ENCODE results near the gene ZNG1C.
"Not testable (repeated sequence)": the region's sequence is repeated elsewhere in the genome, so short reads cannot be mapped to it uniquely, and the experiment has no call there.

ZNG1C gene

DNA sequence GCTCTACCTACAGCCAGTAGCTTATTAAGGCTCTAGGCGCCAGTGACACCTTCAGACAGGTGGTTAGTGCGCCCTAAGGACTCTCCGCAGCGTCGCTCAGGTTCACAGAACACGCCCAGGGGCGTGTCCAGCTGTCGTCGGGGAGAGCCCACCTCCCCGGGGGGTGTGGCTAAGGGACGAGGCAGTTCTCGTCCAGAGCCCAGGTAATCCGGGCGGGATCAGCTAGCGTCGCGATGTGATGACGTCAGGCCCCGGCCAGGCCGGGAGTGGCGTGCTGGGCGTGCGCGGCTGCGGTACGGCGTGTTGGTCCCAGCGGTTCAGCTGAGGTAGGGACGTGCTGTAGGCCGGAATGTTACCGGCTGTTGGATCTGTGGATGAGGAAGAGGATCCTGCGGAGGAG, at the start of gene ZNG1C:
Gene ZNG1C, plus strand, starts transcription at position 301 of the 400 bp plus-strand sequence. Its CDS starts 49 bp downstream, at position 350.
- DNase-seq (ENCODE audit: low read depth): not testable (repeated sequence)

DNA sequence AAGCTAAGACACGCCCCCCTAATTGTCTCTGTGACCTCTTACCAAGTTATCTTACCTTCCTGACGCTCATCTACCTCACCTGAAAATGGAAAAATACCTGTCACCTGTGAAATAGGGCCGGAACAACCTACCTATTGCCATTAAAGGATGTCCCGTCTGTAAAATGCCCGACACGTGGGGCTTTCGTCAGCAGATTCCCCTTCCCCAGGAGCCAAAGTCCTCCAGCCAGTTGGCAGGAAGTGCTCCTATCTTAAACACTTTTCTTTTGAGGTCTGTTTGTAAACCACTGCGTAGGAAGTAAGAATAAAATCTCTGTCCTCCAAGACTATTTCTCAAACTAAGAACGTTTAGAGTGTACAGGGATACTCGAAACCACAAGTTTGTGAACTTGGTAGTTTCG, 654 bp downstream of the ZNG1C start:
- not testable (repeated sequence) for DNase-seq (ENCODE audit: low read depth)

DNA sequence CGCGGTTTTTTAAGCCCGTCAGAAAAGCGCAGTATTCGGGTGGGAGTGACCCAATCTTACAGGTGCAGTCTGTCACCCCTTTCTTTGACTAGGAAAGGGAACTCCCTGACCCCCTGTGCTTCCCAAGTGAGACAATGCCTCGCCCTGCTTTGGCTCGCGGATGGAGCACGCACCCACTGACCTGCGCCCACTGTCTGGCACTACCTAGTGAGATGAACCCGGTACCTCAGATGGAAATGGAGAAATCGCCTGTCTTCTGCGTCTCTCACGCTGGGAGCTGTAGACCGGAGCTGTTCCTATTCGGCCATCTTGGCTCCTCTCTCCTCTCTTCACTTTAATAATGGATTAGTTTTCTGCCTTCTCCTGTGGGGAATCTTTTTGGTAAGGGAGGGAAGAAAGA, 39.3 kb downstream of the ZNG1C start:
- DNase-seq (ENCODE audit: low read depth): not testable (repeated sequence)

GRCh38 chr9:68302567-68302966, 60.8 kb downstream of the ZNG1C start, which contains the start of gene FOXD4L3:
TSS of gene FOXD4L3 (plus strand) at chr9:68302867. CDS start at chr9:68302952, 85 bp downstream.
- not testable (repeated sequence) for DNase-seq (ENCODE audit: low read depth)

- not testable (repeated sequence) for DNase-seq (ENCODE audit: low read depth)
These were observed 62.0 kb downstream of the ZNG1C start for GRCh38 chr9:68303771-68304170.

DNA sequence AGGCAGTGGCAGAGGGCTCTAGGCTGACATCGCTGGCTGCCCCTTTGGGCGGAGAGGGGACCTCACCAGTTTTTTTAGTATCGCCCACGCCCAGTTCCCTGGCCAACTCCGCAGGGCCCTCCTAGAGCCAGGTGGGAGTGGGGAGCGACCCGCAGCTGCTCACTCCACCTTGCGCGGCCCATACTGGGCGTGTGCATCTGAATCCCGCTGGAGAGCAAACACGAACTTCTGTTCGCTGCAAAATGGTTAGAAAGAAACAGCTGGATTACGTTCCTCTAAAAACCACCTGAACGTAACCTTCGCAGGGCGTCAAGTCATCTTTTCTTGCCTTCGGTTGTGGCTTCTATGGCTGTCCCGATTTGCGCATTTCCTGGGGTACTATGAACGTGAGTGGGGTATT, 62.4 kb downstream of the ZNG1C start:
- DNase-seq (ENCODE audit: low read depth): not testable (repeated sequence)

- not testable (repeated sequence) for DNase-seq (ENCODE audit: low read depth)
These were observed 63.0 kb downstream of the ZNG1C start for GRCh38 chr9:68304777-68305176.

GRCh38 chr9:68305680-68306285, 64.0 kb downstream of the ZNG1C start:
- not testable (repeated sequence) for DNase-seq (ENCODE audit: low read depth)

- not testable (repeated sequence) for DNase-seq (ENCODE audit: low read depth)
These were observed 64.7 kb downstream of the ZNG1C start for GRCh38 chr9:68306391-68306964.

DNA sequence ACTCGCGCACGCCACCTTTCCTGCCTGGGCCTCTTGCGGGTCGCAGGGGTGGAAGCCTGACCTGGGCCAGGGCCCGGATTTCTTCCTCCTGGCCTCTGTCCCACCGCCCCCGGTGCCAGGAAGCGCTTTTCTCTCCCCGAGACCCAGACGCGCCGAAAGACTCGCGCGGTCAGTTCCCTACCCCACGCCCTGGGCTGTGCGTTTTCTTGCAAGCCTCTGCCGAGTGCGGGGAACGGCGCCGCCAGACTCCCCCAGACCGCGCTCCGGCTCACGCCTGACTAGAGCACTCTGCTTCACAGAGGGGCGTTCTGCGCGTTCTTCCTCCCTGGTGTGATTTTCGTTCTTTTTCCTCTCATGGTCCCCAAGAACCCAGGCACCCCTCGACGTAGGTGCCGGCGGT, 65.3 kb downstream of the ZNG1C start:
- DNase-seq (ENCODE audit: low read depth): not testable (repeated sequence)

DNA sequence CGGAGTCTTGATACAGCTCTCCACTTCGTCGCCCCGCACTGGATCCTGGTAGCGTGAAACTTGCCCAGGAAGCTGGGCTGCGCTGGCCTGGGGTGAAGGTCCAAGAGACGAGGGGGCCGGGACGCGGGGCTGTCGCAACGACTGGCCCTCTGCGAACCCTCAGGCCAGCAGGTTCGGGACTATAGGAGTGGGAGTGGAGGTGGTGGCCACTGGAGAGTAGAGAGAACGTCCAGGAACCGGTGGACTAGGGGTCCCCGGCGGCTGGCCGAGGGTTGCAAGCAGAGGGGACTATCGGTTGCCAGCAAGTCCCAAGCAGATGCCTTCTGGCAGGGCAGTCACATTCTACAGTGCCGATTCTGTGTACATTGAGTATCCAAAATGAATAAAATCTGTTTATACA, 65.9 kb downstream of the ZNG1C start:
- not testable (repeated sequence) for DNase-seq (ENCODE audit: low read depth)

GRCh38 chr9:68311208-68311607, 69.4 kb downstream of the ZNG1C start:
- DNase-seq (ENCODE audit: low read depth): not testable (repeated sequence)

DNA sequence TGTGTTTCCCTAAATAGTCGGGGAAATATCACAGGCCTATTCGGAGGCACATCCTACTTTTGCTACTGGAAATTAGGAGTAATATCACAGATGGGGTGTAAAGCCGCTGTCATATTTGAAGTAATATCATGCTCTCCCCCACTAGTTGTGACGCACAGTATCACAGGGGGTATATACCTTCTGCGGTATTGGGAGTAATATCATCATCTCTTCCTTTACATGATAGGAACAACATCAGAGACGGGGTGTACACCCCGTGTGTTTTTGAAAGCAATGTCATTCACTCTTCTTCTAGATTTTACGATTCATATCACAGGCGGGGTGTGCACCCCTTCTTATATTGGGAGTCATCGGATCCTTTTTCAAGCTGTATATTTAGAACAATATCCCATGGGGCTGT, 76.4 kb downstream of the ZNG1C start:
- DNase-seq (ENCODE audit: low read depth): not testable (repeated sequence)

GRCh38 chr9:68323749-68324148, 82.0 kb downstream of the ZNG1C start:
- not testable (repeated sequence) for DNase-seq (ENCODE audit: low read depth)

DNA sequence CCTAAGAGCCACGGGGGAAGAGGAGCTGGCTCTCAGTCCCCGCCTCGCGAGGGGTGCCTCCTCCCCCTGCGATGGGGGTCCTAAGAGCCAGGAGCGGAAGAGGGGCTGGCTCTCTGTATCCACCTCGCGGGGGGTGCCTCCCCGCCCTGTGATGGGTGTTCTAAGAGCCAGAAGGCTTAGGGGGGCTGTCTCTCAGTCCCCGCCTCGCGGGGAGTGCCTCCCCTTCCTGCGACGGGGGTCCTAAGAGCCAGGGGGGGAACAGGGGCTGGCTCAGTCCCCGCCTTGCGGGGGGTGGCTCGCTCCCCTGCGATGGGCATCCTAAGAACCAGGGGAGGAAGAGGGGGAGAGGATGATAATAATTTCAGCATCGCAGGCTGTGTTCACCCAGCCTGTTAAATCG, 82.7 kb downstream of the ZNG1C start:
- DNase-seq (ENCODE audit: low read depth): not testable (repeated sequence)

- not testable (repeated sequence) for DNase-seq (ENCODE audit: low read depth)
These were observed 87.3 kb downstream of the ZNG1C start for GRCh38 chr9:68329106-68329505.

- DNase-seq (ENCODE audit: low read depth): not testable (repeated sequence)
These were observed 88.9 kb downstream of the ZNG1C start for GRCh38 chr9:68330531-68331173.

DNA sequence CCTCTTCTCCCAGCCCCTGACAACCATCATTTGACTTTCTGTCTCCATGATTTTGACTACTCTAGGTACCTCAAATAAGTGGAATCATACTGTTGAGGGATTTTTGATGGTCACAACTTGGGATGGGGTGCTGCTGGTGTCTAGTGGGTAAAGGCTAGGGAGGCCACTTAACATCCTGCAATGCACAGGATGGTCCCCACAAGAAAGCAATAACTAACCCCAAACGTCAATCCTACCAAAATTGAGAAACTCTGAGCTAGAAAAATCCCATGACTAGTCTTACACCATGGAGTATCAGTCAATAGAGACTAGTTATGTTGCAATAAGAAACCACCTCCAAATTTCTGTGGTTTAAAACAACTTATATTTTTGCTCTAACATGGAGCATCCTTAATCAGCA, 90.3 kb downstream of the ZNG1C start:
- DNase-seq (ENCODE audit: low read depth): not testable (repeated sequence)

GRCh38 chr9:68335935-68336334, 94.2 kb downstream of the ZNG1C start:
- DNase-seq (ENCODE audit: low read depth): not testable (repeated sequence)

DNA sequence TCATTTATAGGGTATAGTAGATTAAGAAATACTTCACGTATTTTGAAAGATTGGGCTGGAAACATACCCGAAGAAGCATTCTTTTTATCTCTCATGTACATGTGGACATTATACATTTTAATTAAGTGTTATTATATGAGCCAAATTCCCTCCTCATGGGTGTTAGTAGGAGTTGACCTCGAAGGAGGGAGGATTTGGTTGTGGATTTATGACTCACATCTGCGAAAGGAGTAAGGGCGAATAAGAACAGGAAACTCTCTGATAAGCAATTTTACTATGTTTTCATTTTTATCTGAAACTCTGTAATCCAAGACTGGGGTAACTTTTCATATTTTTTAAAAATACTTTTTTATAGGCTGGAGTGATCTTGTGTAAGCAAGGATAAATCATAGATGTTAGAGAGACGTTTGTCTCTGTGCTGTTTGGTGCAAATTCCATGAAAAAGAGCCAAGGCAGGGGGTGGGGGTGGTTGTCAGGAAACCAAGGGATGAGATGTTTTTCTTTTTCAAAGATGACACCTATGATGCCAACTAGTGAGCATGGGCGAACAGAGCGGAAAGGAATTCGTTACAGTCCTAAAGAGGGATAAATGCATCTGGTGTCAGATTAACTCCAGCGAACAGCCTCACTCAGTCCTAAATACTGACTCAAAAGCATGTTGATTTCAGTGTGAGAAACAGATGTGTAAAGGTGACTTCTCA, 95.0 kb downstream of the ZNG1C start:
- DNase-seq (ENCODE audit: low read depth): not testable (repeated sequence)

GRCh38 chr9:68338000-68338399, 96.2 kb downstream of the ZNG1C start:
- not testable (repeated sequence) for DNase-seq (ENCODE audit: low read depth)

- DNase-seq (ENCODE audit: low read depth): not testable (repeated sequence)
These were observed 100.7 kb downstream of the ZNG1C start for GRCh38 chr9:68342265-68343025.
